HG02610 (cell line): Measurements from ENCODE around the gene SPSB2.
"Not testable (repeated sequence)": the region's sequence is repeated elsewhere in the genome, so short reads cannot be mapped to it uniquely, and the experiment has no call there.

Experiments
- ATAC-seq: cut with Tn5 transposase; IDR thresholded peaks from one replicate; pipeline ENCODE4 v1.9.1; 2021; ENCODE audit warnings: mild to moderate bottlenecking, moderate library complexity; ENCODE audit not compliant: unreplicated experiment

SPSB2 gene

DNA sequence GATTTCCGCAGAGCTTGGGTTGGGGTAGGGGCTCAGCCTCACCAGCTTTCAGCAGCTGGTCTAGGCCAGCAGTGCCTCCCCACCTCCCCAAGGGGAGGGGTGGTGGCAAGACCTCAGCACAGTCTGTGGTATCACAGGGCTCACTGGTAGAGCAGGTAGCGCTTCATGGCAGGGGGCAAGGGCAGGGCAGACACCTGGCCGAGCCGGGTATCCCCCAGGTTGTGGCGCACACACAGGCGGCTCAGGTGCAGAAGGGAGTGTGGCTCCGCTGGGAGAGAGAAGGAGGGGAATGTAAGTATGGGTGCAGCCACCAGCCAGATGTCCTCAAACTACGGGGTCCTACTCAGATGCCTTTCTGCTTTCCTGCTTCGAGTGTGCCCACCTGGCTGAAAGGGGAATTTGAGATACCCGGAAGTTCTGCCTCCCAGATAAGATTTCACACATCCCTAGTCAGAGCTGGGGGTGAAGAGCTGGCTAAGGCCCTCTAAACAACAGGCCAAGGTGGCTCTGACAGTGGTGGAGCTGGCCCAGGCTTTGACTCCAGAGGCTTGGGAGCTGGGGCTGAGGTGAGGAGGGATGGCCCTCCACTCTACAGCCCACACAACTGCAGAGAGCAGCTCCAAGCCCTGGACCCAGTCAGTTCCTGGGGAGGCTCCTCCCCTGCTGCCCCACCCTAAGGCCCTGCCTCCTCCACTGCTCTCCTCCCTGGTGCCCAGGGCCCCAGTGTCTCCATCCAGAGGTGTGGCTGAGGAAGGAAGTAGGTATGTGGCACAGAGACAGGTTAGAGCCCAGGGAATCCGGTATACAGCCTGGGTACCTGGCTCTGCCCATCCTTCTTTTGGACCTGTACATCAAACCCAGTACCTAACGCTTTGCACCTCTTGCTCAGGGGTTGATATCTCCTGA lies 1.8 kb downstream of the SPSB2 start:
- no peak for ATAC-seq

DNA sequence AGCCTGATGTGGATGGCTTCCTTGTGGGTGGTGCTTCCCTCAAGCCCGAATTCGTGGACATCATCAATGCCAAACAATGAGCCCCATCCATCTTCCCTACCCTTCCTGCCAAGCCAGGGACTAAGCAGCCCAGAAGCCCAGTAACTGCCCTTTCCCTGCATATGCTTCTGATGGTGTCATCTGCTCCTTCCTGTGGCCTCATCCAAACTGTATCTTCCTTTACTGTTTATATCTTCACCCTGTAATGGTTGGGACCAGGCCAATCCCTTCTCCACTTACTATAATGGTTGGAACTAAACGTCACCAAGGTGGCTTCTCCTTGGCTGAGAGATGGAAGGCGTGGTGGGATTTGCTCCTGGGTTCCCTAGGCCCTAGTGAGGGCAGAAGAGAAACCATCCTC lies 2.8 kb downstream of the SPSB2 start:
- ATAC-seq, result not testable (repeated sequence)

DNA sequence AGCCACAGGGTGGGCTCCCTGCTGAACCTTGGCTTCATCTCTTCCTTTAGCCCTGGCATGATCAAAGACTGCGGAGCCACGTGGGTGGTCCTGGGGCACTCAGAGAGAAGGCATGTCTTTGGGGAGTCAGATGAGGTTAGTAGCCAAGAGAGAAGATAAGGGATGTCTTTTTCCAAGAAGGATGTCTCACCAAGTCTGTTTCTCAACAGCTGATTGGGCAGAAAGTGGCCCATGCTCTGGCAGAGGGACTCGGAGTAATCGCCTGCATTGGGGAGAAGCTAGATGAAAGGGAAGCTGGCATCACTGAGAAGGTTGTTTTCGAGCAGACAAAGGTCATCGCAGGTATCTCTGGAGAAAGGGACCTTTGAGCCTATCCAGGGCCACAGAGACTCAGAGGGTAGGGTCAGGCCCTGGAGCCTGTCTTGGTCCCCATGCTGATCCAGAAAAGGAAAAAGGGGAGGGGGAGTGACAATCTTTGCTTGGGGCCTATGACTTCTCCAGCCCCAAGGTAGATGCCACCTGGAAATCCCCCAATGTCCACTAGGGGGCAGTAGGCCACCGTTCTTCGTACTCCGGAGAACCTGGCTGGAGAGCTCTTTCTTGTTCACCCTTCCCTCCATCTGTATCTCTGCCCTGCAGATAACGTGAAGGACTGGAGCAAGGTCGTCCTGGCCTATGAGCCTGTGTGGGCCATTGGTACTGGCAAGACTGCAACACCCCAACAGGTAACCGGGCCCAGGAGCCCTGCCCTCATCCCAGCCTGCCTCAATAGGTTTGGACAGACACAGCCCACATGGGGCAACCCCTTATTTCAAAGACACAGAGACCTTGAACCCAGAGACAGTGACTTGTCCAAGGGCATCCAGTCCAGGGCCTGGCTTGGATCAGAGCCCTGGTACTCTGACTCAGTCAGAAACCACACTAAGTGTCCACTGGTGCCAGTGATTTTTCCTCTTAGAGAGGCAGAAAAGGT lies 3.8 kb downstream of the SPSB2 start:
- no peak for ATAC-seq

DNA sequence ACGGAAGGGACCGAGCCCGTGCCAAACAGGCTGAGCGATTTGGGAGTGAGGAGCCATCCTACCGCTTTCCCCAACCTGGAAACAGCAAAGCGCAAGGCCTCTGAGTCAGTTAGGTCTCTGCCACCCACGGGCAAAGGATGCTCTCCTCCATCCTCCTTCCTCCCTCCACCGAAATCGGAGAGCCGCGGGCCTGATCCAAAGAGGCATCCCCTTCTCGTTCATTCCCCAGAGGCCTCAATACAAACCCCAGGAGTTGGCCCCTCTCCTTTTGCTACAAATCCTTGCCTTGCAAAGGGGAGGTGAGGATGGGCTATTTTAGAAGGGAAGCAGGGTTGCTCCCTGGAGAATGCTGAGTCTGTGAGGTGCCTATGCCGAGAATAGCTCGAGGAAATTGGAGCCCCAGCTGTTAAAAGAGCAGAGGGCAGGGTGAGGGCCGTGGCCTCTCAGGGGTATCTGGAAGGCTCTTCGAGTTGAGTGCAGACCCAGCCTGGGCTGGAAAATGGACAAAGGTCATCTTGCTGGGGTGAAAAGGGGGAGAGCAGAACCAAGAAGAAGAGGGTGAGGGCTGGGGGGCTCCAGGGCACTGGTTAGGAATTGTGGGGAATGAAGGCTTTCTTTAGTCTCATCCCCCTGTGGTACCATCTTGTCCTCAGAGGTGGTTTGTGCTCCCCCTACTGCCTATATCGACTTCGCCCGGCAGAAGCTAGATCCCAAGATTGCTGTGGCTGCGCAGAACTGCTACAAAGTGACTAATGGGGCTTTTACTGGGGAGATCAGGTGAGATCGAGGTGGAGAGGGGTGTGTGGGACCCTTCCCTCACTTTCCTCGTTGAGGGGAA lies 4.7 kb downstream of the SPSB2 start:
- no peak for ATAC-seq

DNA sequence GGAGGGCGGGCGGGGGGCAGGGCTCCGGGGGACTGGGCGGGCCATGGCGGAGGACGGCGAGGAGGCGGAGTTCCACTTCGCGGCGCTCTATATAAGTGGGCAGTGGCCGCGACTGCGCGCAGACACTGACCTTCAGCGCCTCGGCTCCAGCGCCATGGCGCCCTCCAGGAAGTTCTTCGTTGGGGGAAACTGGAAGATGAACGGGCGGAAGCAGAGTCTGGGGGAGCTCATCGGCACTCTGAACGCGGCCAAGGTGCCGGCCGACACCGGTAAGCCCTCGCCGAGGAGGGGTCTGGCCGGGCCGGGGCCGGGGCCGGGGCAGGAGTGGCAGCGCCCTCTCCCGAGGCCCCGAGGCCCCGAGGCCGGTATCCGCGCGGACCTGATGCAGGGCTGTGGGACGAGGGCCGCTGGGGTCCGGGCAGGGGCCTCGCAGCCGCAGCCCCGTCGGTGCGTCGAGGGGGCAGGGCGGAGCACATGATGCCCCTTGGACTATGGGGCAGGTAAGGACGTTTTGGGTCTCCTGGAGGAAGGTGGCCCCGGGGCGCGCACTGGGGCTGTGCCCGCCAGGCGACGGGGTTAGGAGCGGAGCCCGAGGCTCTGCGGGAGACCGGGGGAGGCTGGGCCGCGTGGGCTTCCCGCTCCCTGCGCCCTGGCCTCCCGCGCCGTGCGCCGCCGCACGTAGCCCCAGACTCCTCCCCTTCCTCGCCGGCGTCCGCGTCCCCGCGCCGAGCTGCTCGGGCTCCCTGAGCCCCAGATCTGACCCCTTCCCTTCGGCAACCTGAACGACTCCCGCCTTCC lies 5.5 kb downstream of the SPSB2 start, which contains the start of gene TPI1:
Gene TPI1 (plus strand): TSS at position 119 of the 798 bp plus-strand sequence. CDS start 36 bp downstream, at position 155.
- peak; percentile 47 for ATAC-seq

DNA sequence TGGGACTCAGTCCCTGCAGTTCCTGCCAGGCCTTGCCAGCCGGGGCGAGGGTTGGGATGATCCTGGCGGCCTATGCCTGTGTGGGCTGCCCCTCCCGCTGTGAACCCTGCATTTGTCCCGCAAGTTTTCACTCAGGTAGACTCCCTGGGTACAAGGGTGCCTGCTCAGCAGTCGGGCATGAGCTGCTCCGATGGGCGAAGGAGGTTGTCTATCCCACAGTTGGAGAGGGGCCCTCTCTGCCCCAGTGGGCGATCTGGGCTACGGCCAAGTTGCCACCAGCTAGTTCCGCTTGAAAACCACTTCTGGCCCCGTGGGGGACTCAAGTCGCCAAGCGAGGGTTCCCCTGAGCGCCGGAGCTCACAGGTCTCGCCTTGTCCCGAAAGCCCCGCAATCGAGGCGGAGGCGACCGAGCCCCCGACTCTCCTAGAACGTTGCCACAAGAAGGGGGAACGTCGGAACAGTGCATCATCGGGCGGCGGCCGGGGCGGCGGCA lies 6.1 kb downstream of the SPSB2 start:
- ATAC-seq, result peak; percentile 8

DNA sequence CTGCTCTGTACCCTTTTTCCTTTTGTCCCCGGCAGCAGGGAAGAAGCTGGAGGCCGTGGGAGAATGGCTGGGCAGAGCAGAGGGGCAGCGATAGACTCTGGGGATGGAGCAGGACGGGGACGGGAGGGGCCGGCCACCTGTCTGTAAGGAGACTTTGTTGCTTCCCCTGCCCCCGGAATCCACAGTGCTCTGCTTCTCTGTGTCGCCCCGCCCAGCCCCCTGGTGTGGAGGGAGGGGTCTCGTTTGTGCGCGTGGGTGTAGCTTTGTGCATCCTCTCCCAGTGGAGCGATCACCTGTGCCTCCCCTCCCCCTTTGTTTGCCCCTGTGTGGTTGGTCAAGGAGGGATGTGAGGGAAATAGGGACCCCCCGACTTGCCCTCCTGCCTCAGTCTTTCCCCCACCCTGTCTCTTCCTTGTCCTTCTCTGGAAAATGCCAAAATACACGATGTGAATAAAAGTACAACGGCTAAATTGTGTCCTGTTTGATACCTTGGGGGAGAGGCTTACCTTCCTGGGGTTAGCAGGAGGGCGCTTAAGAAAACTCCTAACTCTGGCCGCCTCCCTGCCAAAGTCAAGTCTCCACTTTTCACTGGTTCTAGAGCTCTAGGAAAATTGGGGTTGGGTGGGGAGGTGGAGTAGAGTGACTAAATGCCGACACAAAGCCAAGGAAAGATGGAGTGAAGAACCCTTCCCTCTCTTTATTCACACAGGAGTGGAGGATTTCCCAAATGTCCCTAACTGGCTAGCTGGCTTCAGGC lies 6.8 kb downstream of the SPSB2 start:
- ATAC-seq, result no peak

DNA sequence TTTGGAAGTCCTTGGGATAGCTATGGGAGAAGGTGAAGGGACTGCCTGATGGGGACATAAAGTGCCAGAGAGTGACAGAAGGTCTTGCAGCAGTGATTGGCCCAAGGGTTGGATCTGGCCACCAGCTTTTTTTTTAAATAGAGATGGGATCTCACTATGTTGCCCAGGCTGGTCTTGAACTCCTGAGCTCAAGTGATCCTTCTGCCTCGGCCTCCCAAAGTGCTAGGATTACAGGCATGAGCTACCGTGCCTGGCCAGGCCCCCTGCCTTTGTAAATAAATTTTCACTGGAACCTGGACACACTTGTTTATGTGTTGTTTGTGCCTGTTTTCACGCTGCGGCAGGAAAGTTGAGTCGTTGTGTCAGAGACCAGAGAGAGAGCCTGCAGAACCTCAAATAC lies 7.8 kb downstream of the SPSB2 start:
- not testable (repeated sequence) for ATAC-seq

DNA sequence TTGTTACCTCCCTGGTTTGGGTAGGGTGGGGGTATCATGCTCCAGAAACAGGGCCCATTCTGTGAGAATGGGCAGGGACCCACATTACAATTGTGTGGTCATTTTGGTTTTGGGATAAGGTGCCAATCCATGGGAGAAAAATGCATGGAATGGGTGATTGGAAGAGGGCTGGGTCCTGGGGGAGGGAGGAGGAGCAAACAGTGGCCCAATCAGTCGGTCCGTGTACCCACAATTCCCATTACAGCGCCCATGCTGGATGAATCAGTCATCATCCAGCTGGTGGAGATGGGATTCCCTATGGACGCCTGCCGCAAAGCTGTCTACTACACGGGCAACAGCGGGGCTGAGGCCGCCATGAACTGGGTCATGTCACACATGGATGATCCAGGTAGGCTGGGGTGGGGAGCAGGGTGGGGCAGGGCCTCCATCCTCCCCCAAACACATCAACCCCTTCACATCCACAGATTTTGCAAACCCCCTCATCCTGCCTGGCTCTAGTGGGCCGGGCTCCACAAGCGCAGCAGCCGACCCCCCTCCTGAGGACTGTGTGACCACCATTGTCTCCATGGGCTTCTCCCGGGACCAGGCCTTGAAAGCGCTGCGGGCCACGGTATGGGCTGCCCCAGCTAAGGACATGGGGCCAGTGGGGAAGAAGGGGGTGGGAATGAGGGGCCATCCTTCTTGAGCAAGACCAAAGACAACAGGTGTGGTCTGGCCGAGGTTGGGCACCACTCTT lies 9.3 kb downstream of the SPSB2 start:
- ATAC-seq, result no peak

DNA sequence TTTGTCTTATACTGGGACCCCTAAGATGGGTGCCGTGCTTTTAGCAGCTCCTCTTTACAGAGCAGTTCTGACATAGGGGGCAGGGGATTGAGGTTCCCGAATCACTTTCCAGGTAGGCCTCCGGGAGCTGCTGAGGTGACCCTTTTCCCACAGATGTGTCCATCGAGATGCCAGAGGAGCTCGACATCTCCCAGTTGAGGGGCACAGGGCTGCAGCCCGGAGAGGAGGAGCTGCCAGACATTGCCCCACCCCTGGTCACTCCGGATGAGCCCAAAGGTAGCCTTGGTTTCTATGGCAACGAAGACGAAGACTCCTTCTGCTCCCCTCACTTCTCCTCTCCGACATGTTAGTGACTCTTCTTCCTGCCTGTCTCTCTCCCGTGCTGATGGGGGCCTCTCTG lies 10.1 kb downstream of the SPSB2 start:
- no peak for ATAC-seq

DNA sequence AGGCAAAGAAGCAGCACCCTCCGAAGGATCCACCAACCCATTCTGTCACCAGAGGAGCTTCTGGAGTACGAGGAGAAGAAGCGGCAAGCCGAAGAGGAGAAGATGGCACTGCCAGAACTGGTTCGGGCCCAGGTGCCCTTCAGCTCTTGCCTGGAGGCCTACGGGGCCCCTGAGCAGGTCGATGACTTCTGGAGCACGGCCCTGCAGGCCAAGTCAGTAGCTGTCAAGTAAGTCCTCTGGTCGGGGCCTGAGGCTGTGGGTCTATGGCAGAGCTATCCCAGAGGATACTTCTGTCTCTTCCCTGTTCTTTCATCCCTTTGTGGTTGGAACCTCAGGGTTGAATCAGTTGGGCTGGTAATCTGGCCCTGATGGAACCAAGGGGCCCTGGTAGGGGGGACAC lies 11.7 kb downstream of the SPSB2 start:
- ATAC-seq, result no peak

DNA sequence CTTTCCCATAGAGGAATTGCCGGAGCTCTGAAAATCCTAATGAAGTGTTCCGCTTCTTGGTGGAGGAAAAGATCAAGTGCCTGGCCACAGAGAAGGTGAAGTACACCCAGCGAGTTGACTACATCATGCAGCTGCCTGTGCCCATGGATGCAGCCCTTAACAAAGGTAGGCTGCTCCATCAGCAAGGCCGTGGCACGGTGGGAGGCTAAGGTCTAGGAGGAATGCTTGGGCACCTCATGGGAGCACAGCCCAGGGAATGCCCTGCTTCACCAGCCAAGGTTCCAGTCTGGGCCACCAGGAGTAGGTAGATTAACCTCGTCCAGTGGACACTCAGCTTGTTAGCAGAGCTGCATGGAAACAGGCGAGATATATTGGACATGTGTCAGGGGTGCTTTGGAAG lies 12.2 kb downstream of the SPSB2 start:
- ATAC-seq, result no peak

DNA sequence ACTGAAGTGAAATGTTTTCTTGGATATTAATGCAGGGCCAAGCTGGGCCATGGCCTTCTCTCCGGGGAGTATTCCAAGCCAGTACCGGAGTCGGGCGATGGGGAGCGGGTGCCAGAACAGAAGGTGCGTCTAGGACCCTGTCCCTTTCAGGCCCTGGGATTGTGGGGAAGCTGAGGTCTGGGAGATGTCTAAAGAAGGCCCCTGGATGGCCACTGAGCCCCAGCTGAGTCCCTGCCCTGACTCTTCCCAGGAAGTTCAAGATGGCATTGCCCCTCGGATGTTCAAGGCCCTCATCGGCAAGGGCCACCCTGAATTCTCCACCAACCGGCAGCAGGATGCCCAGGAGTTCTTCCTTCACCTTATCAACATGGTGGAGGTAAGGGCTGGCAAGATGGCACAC lies 13.0 kb downstream of the SPSB2 start:
- ATAC-seq, result no peak

DNA sequence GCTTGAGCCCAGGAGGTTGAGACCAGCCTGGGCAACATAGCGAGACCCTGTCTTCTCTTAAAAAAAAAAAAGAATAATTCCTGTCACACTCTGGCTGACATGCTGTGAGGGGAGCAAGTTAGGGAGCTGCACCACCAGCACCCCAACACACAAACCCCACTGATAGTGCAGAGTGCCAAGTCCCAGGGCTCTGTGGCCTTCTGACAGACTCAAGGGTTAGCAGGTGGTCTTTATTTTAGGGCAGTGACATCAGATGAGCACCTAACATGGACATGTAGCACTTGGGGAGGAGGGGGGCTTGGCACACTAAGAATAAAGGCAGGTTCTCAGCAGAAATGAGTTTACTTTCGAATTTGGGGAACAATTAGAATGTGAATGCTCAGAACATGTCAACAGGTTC lies 14.3 kb downstream of the SPSB2 start:
- ATAC-seq, result no peak

DNA sequence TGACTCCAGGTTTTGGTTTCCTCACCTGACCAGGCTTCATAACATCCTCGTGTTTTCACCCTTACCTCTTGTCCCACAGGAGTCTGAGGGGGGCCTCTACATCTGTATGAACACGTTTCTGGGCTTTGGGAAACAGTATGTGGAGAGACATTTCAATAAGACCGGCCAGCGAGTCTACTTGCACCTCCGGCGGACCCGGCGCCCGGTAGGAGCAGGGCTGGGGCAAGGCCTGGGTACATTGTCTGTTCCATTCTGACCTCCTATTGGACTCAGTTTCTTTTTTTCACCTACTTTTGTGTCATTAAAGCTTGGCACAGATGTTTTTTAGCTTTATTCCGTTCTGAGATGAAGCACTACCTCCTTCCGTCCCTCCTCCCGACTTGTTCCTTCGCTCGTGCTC lies 17.8 kb downstream of the SPSB2 start:
- ATAC-seq, result no peak

DNA sequence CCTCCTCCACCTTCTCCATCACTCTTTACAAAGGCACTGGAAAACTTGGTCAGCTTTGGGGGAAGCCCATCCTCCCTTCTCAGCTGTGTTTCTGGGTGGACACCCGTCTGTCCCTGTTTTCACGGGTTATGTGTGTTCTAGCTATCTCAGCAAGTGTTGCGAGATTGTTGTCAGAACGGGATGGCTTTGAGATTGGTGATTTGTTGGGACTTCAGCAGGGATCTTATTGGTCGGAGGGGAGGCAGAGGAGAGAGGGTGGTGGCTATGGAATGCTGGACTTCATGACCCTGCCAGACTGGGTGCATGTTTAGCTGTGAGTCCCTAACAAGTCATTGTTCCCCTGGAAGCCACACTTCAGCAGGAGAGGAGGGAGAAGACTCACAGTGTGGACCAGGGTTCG lies 19.1 kb downstream of the SPSB2 start:
- no peak for ATAC-seq

DNA sequence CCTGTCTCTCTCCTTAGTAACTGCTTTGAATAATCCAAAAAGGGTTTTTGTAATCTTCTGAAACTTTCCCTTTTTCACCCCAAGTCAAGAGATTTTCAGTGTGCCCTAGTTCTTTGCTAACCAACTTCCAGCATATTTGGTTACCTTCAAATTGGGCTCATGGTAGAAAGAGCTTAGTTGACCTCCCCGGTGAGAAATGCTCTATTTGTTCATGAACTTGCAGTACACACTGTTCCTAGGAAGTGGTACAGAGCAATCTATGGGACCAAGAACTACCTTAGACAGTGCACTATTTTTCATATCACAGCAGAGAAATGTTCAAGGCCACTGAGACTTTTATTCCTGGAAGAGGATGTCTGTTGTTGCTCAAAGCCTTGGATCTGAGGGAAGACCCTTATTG lies 19.5 kb downstream of the SPSB2 start:
- ATAC-seq, result no peak

DNA sequence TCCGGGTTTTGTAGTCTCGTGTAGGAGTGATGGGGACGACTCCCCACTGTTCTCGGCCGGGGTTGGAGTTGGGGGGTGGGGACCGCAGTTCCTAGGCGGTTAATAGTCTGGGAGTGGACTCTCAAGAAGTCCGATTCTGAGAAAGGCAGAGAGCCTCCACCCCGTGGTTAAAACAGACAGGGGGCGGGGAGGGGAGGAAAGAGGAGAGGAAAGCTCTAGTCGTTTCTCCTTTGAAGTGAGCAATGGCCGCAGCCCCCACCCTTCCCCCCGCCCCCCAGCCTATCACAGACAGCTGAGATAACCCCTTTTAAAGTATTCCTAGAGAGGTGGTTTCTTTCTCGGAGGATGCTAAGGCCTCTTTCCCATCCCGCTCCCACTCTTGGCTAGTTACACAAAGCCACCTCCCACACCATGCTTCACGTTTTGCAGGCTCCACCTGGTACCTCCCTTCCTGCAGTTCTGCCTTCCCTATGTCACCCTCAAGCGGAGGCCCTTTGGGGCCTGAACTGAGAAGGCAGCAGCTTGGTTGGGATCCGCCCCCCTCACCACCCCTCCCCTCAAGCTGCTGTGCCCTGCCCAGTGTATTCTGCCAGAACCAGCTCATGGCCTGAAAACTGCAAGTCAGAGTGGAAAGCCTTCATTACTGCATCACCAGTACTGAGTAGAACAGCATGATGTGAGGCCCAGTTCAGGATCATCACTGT lies 20.3 kb downstream of the SPSB2 start:
- no peak for ATAC-seq
